ENCODE data around the gene CAPN12.

GRCh38 chr19:38700350-38700901 lies 43.8 kb downstream of the CAPN12 start:
- TF ChIP-seq CTCF (conservative IDR thresholded peaks at IDR 0.05; ENCODE audit: low read length) (no peak), EZH2phosphoT487 (IDR thresholded peaks at IDR 0.05; ENCODE audit: borderline replicate concordance) (no peak)
